Measurements from ENCODE around the gene CNTNAP2. TPM values are rescaled to one million over a fixed set of nuclear protein-coding genes. Genes with fewer than 3 reads are reported as not detected.

The CNTNAP2 gene
- total RNA-seq, 1 experiment from 2014 or later = 0.03 TPM

DNA sequence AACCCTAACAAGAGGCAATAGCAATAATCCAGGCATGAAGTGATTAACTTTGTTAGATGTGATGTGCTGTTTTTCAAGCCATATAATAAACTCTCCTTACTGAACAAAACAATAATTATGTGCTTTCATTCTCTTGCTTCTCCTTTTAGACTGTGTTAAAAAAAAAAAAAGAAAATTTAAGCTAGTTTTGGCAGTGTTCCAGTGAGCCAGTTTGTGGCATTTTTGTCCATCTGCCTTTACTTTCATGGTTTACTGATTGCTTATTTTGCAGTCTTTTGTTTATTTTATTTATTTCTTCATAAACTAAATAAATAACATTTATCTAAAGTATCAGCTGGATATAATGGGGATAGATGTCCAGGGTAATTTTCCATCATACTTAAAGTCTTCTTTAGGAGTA, 625.3 kb downstream of the CNTNAP2 start:
- ATAC-seq (no peak), DNase-seq (ENCODE audit: low read depth, low spot score) (no peak)
- Histone ChIP-seq H3K4me3 (ENCODE audit: low read depth in 2 of 2, low read length in 2 of 2) (no peak overlapping the region), H3K27me3 (ENCODE audit: control insufficient read depth, insufficient read depth, low read length) (no peaks in the 10 kb centered on the region), H3K36me3 (ENCODE audit: control insufficient read depth, insufficient read depth, low read length) (no peaks in the 10 kb centered on the region), H3K4me1 (ENCODE audit: control insufficient read depth, insufficient read depth, low read length) (no peaks in the 10 kb centered on the region), H3K27ac (ENCODE audit: low read length) (no peak overlapping the region), H3K9me3 (ENCODE audit: control insufficient read depth, insufficient read depth, low read depth, low read length) (peaks cover 9% of the 10 kb centered on the region; the same call in 1 of the 2 replicates)
- ChIA-PET POLR2A (interaction anchor here (0.6 kb wide), 1 partner anchor 72 kb away, joined by 4 read pairs; no protein-coding TSS in a partner anchor), CTCF (interaction anchor here (0.7 to 0.9 kb wide), 2 partner anchors 28 to 1401 kb away, joined by 3 read pairs; no protein-coding TSS in a partner anchor)
- intact Hi-C loops (cut with micrococcal nuclease; ENCODE audit: unreplicated experiment) (no loop called here), in situ Hi-C loops (cut with HindIII; ENCODE audit: low pct_unique_long_range_greater_than_20kb, low sequenced_read_pairs) (no loop called here)
- BruUV-seq (replicated peaks) = no TSS peak
- TF ChIP-seq TCF7L2 (IDR thresholded peaks at IDR 0.05; ENCODE audit: low read depth, low read length) (no peak), POLR2AphosphoS5 (IDR thresholded peaks at IDR 0.05; ENCODE audit: low read depth, low read length) (no peak), SIN3A (IDR thresholded peaks at IDR 0.05; ENCODE audit: borderline replicate concordance, insufficient read depth, low read depth, low read length) (no peak)
- TF ChIP-seq, protein P1, sequence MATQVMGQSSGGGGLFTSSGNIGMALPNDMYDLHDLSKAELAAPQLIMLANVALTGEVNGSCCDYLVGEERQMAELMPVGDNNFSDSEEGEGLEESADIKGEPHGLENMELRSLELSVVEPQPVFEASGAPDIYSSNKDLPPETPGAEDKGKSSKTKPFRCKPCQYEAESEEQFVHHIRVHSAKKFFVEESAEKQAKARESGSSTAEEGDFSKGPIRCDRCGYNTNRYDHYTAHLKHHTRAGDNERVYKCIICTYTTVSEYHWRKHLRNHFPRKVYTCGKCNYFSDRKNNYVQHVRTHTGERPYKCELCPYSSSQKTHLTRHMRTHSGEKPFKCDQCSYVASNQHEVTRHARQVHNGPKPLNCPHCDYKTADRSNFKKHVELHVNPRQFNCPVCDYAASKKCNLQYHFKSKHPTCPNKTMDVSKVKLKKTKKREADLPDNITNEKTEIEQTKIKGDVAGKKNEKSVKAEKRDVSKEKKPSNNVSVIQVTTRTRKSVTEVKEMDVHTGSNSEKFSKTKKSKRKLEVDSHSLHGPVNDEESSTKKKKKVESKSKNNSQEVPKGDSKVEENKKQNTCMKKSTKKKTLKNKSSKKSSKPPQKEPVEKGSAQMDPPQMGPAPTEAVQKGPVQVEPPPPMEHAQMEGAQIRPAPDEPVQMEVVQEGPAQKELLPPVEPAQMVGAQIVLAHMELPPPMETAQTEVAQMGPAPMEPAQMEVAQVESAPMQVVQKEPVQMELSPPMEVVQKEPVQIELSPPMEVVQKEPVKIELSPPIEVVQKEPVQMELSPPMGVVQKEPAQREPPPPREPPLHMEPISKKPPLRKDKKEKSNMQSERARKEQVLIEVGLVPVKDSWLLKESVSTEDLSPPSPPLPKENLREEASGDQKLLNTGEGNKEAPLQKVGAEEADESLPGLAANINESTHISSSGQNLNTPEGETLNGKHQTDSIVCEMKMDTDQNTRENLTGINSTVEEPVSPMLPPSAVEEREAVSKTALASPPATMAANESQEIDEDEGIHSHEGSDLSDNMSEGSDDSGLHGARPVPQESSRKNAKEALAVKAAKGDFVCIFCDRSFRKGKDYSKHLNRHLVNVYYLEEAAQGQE (IDR thresholded peaks at IDR 0.05; ENCODE audit: insufficient read depth in 1 of 2, low read depth in 2 of 2, low read length in 1 of 2) = no peak
- TF ChIP-seq, protein P2, sequence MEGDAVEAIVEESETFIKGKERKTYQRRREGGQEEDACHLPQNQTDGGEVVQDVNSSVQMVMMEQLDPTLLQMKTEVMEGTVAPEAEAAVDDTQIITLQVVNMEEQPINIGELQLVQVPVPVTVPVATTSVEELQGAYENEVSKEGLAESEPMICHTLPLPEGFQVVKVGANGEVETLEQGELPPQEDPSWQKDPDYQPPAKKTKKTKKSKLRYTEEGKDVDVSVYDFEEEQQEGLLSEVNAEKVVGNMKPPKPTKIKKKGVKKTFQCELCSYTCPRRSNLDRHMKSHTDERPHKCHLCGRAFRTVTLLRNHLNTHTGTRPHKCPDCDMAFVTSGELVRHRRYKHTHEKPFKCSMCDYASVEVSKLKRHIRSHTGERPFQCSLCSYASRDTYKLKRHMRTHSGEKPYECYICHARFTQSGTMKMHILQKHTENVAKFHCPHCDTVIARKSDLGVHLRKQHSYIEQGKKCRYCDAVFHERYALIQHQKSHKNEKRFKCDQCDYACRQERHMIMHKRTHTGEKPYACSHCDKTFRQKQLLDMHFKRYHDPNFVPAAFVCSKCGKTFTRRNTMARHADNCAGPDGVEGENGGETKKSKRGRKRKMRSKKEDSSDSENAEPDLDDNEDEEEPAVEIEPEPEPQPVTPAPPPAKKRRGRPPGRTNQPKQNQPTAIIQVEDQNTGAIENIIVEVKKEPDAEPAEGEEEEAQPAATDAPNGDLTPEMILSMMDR (IDR thresholded peaks at IDR 0.05) = no peak

DNA sequence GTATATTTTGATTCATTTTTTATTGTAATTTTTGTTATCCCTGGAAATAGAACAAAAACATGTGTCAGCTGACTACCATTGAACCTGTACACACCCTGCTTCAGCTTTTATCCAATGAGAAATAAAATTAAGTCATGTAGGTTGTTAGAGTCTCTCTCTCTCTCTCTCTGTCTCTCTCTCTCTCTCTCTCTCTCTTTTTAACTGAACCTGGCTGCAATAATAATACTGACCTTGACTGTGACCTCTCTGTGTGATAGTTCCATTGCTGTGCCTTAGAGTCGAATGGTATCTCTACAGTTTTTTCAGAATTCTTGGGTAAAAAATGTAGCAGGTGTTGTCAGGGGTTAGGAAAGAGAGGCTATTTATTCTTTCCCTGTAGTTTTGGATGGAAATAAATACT, 637.8 kb downstream of the CNTNAP2 start:
- ATAC-seq (no peak), DNase-seq (ENCODE audit: low read depth, low spot score) (no peak)
- BruUV-seq (replicated peaks) = no TSS peak
- ChIA-PET CTCF (no interaction called here), POLR2A (no interaction called here)
- TF ChIP-seq TCF7L2 (IDR thresholded peaks at IDR 0.05; ENCODE audit: low read depth, low read length) (no peak), SIN3A (IDR thresholded peaks at IDR 0.05; ENCODE audit: borderline replicate concordance, insufficient read depth, low read depth, low read length) (no peak), POLR2AphosphoS5 (IDR thresholded peaks at IDR 0.05; ENCODE audit: low read depth, low read length) (no peak)
- TF ChIP-seq, protein P1 (IDR thresholded peaks at IDR 0.05; ENCODE audit: insufficient read depth in 1 of 2, low read depth in 2 of 2, low read length in 1 of 2) = no peak
- TF ChIP-seq, protein P2 (IDR thresholded peaks at IDR 0.05) = no peak
- no peaks in the 10 kb centered on the region for H3K9me3 ChIP-seq (ENCODE audit: control insufficient read depth, insufficient read depth, low read depth, low read length)
- H3K27me3 ChIP-seq (ENCODE audit: control insufficient read depth, insufficient read depth, low read length) = no peaks in the 10 kb centered on the region
- no peak overlapping the region for H3K27ac ChIP-seq (ENCODE audit: low read length)
- H3K4me1 ChIP-seq (ENCODE audit: control insufficient read depth, insufficient read depth, low read length) = no peaks in the 10 kb centered on the region
- no peak overlapping the region for H3K4me3 ChIP-seq (ENCODE audit: low read depth in 2 of 2, low read length in 2 of 2)
- in situ Hi-C loops (cut with HindIII; ENCODE audit: low pct_unique_long_range_greater_than_20kb, low sequenced_read_pairs) = no loop called here
- intact Hi-C loops (cut with micrococcal nuclease; ENCODE audit: unreplicated experiment) = no loop called here
- H3K36me3 ChIP-seq (ENCODE audit: control insufficient read depth, insufficient read depth, low read length) = no peaks in the 10 kb centered on the region
